Uterus (tissue), 4 donors: ENCODE measurements around the gene ATP4A. TPM values are rescaled to one million over a fixed set of nuclear protein-coding genes. Genes with fewer than 3 reads are reported as not detected.
"Not testable (repeated sequence)": the region's sequence is repeated elsewhere in the genome, so short reads cannot be mapped to it uniquely, and the experiment has no call there.

Source experiments
- DNase-seq, 2 donors: peaks; one replicate each; pipeline ENCODE4 v3.0.0-alpha.2; 2019 to 2020
- H3K27ac ChIP-seq, 2 donors: fragments of 200-600 bp; sonication (generic); 1 replicate in 1 of 2; 2 replicates in 1 of 2; pipeline ENCODE4 v1.5.1; 2016 to 2018
- H3K27me3 ChIP-seq, 2 donors: fragments of 200-600 bp; sonication (generic); one replicate each; pipeline ENCODE4 v1.5.1; 2018 to 2019; ENCODE audit warnings: control low read depth in 1 of 2
- H3K36me3 ChIP-seq, 2 donors: fragments of 200-600 bp; sonication (generic); one replicate each; pipeline ENCODE4 v1.5.1; 2019; ENCODE audit warnings: control low read depth in 1 of 2
- H3K4me1 ChIP-seq, 2 donors: fragments of 200-600 bp; sonication (generic); one replicate each; pipeline ENCODE4 v1.5.1; 2018 to 2019; ENCODE audit warnings: control low read depth in 1 of 2
- H3K4me3 ChIP-seq, 2 donors: fragments of 200-600 bp; sonication (generic); 1 replicate in 1 of 2; 2 replicates in 1 of 2; pipeline ENCODE4 v1.5.1; 2018 to 2019; ENCODE audit warnings: mild to moderate bottlenecking in 1 of 2
- H3K9me3 ChIP-seq, 2 donors: fragments of 200-600 bp; sonication (generic); one replicate each; pipeline ENCODE4 v1.5.1; 2019; ENCODE audit warnings: control low read depth in 1 of 2
- POLR2A ChIP-seq, 2 donors: fragments of 450-650 bp; IDR thresholded peaks; one replicate each; pipeline ENCODE4 v1.6.1; 2016; ENCODE audit warnings: antibody characterized with exemption in 2 of 2, mild to moderate bottlenecking in 1 of 2, moderate library complexity in 1 of 2
- intact Hi-C: fragments of 100-400 bp; cut with DNase I; formaldehyde crosslinking; loops from one replicate; pipeline ENCODE4 v1.15.1; 2023; ENCODE audit warnings: low total_unique reads
- total RNA-seq, 4 donors: library from RNA; depleted of rRNA in 3 of 4; stranded (reverse); fragments of >200 nt in 3 of 4; gene quantifications; one replicate each; pipeline versions ENCODE4 v1.1.0 to v1.2.4, GENCODE V29; 2014 to 2023
- TF ChIP-seq, protein P1 (sequence below), 4 experiments: fragments of 200-600 bp in 2 of 4; fragments of 450-650 bp in 2 of 4; sonication (generic) in 2 of 4; IDR thresholded peaks; one replicate each; pipeline ENCODE4 v1.5.1; 2016 to 2019; ENCODE audit warnings: antibody characterized with exemption in 4 of 4, mild to moderate bottlenecking in 2 of 4, moderate library complexity in 1 of 4
- donor health status: DM: yes; HTN: yes; CAD: no.

ATP4A gene
- total RNA-seq, 4 donors from 2014 or later, result 0.14 TPM; not detected in 3

DNA sequence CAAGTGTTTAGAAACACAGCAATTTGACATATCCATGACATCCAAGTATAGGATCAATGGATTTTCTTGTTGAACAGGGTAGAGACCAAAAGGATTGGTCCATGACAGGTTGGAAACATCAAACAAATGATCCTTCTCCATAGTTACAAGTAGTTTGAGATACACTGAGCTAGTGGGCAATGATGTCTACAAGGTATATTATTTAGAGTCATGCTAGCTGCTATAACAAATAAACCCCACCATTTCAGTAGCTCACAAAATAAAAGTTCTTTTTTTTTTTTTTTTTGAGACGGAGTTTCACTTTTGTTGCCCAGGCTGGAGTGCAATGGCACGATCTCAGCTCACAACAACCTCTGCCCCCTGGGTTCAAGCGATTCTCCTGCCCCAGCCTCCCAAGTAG lies 44.2 kb upstream of the ATP4A start:
- intact Hi-C loops, result no loop called here
- H3K4me1 ChIP-seq, result peaks cover 0 to 4% of the 10 kb centered on the region in 2 donors
- H3K9me3 ChIP-seq, result no peaks in the 10 kb centered on the region
- no peaks in the 10 kb centered on the region for H3K27me3 ChIP-seq
- H3K36me3 ChIP-seq, result no peaks in the 10 kb centered on the region
- no peak for DNase-seq
- H3K27ac ChIP-seq, result no peak overlapping the region
- TF ChIP-seq, protein P1, sequence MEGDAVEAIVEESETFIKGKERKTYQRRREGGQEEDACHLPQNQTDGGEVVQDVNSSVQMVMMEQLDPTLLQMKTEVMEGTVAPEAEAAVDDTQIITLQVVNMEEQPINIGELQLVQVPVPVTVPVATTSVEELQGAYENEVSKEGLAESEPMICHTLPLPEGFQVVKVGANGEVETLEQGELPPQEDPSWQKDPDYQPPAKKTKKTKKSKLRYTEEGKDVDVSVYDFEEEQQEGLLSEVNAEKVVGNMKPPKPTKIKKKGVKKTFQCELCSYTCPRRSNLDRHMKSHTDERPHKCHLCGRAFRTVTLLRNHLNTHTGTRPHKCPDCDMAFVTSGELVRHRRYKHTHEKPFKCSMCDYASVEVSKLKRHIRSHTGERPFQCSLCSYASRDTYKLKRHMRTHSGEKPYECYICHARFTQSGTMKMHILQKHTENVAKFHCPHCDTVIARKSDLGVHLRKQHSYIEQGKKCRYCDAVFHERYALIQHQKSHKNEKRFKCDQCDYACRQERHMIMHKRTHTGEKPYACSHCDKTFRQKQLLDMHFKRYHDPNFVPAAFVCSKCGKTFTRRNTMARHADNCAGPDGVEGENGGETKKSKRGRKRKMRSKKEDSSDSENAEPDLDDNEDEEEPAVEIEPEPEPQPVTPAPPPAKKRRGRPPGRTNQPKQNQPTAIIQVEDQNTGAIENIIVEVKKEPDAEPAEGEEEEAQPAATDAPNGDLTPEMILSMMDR (IDR thresholded peaks at IDR 0.05), result no peak
- TF ChIP-seq POLR2A (IDR thresholded peaks at IDR 0.05), result no peak
- no peak overlapping the region for H3K4me3 ChIP-seq

DNA sequence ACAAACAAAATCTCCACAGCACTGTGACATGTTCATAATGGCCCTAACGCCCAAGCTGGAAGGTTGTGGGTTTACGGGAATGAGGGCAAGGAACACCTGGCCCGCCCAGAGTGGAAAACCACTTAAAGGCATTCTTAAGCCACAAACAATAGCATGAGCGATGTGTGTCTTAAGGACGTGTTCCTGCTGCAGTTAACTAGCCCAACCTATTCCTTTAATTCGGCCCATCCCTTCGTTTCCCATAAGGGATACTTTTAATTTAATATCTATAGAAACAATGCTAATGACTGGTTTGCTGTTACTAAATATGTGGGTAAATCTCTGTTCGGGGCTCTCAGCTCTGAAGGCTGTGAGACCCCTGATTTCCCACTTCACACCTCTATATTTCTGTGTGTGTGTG lies 43.7 kb upstream of the ATP4A start:
- DNase-seq, H3K4me3 ChIP-seq, H3K36me3 ChIP-seq, intact Hi-C loops, H3K9me3 ChIP-seq, H3K27ac ChIP-seq, H3K4me1 ChIP-seq, H3K27me3 ChIP-seq: not testable (repeated sequence)

DNA sequence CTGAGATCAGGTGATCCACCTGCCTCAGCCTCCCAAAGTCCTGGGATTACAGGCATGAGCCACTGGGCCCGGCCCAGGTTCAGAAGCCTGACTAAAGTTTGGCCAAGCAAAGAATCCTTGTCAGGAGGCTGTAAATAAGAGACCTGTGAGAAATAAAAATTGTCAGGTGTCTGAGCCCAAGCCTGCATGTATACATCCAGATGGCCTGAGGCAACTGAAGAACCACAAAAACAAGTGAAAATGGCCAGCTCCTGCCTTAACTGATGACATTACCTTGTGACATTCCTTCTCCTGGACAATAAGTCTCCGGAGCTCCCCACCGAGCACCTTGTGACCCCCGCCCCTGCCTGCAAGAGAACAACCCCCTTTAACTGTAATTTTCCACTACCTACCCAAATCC lies 41.0 kb upstream of the ATP4A start:
- H3K27me3 ChIP-seq, DNase-seq, H3K27ac ChIP-seq, H3K4me1 ChIP-seq, H3K4me3 ChIP-seq, H3K9me3 ChIP-seq, H3K36me3 ChIP-seq, intact Hi-C loops: not testable (repeated sequence)

DNA sequence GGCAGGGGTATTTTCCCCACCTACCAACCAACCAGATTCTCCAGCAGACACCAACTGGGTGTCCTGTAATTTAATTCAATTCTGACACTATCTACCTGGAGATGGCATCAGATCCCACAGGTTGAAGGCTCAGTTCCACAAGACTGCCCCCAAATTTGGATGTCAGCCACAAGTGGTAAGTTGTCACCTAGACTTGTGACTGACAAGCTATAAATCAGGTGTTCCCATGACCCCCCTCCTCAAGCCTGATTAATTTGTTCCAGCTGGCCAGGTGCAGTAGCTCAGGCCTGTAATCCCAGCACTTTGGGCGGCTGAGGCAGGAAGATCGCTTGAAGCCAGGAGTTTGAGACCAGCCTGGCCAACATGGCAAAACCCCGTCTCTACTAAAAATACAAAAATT lies 38.5 kb upstream of the ATP4A start:
- intact Hi-C loops, result no loop called here
- H3K9me3 ChIP-seq, result no peaks in the 10 kb centered on the region
- H3K4me1 ChIP-seq, result no peaks in the 10 kb centered on the region
- no peaks in the 10 kb centered on the region for H3K27me3 ChIP-seq
- no peak overlapping the region for H3K4me3 ChIP-seq
- no peaks in the 10 kb centered on the region for H3K36me3 ChIP-seq
- no peak for DNase-seq
- TF ChIP-seq, protein P1 (IDR thresholded peaks at IDR 0.05), result no peak
- TF ChIP-seq POLR2A (IDR thresholded peaks at IDR 0.05), result no peak
- H3K27ac ChIP-seq, result no peak overlapping the region

DNA sequence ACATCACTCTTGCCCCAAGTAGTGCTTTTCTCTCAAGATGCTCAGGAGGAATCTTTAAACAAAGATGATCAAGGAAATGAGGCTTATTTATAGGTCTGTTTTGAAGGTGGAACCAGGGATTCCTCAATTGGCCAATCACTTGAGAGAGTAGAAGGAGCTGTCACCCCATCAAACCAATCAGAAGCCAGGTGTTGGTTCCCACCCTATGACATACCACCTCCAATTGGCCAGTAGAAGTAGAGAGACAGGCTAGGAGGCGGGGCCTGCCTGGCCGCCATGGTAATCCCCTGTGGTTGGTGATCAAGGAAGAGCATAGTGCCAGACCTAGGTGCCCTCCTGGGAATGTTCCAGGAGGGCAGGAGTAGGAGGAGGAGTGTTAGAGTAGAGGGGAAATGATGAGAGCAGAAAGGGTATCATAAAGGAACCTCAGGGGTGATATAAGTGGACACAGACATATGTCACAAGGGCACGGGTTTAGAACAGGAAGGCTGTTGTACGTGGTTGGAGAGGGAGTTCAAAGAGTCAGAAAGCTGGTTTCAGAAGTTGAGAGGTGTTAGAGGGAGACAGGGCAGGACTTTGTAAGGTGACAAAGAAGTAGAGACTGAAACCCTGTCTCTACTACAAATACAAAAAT lies 33.0 kb upstream of the ATP4A start:
- no peaks in the 10 kb centered on the region for H3K27me3 ChIP-seq
- no peaks in the 10 kb centered on the region for H3K4me1 ChIP-seq
- TF ChIP-seq, protein P1 (IDR thresholded peaks at IDR 0.05), result no peak
- TF ChIP-seq POLR2A (IDR thresholded peaks at IDR 0.05), result no peak
- intact Hi-C loops, result no loop called here
- no peak overlapping the region for H3K27ac ChIP-seq
- H3K36me3 ChIP-seq, result no peaks in the 10 kb centered on the region
- no peaks in the 10 kb centered on the region for H3K9me3 ChIP-seq
- DNase-seq, result no peak
- no peak overlapping the region for H3K4me3 ChIP-seq

DNA sequence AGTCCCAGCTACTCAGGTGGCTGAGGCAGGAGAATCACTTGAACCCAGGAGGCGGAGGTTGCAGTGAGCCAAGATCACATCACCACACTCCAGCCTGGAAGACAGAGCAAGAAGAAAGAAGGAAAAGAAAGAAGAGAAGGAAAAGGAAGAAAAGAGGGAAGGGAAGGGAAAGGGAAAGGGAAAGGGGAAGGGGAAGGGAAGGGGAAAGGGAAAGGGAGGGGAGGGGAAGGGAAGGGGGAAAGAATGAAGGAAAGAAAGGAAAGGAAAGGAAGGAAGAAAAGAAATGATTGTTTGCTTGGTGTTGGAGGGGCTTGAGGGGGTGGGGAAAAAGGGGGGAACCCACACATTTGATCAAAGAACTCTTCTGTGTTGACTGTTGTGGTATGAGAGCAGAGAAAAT lies 32.5 kb upstream of the ATP4A start:
- H3K36me3 ChIP-seq, result no peaks in the 10 kb centered on the region
- H3K27me3 ChIP-seq, result no peaks in the 10 kb centered on the region
- no peaks in the 10 kb centered on the region for H3K4me1 ChIP-seq
- intact Hi-C loops, result no loop called here
- TF ChIP-seq, protein P1 (IDR thresholded peaks at IDR 0.05), result no peak
- no peak for TF ChIP-seq POLR2A (IDR thresholded peaks at IDR 0.05)
- no peaks in the 10 kb centered on the region for H3K9me3 ChIP-seq
- DNase-seq, result no peak
- H3K27ac ChIP-seq, result no peak overlapping the region
- H3K4me3 ChIP-seq, result no peak overlapping the region

DNA sequence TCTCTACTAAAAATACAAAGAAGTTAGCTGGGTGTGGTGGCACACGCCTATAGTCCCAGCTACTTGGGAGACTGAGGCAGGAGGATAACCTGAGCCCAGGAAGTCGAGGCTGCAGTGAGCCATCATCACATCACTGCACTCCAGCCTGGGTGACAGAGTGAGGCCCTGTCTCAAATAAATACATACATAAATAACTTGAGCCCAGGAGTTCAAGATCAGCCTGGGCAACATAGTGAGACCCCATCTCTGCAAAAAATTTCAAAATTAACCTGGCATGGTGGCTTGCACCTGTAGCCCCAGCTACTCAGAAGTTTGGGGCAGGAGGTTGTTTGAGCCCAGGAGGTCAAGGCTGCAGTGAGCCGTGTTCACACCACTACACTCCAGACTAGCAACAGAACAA lies 31.6 kb upstream of the ATP4A start:
- H3K27ac ChIP-seq, H3K4me1 ChIP-seq, intact Hi-C loops, DNase-seq, H3K4me3 ChIP-seq, H3K36me3 ChIP-seq, H3K9me3 ChIP-seq, H3K27me3 ChIP-seq: not testable (repeated sequence)
